Neural progenitor cell (in vitro differentiated cells): Measurements from ENCODE around the gene CYP3A7. TPM values are rescaled to one million over a fixed set of nuclear protein-coding genes. Genes with fewer than 3 reads are reported as not detected.
"Not testable (repeated sequence)": the region's sequence is repeated elsewhere in the genome, so short reads cannot be mapped to it uniquely, and the experiment has no call there.

Experiments
- DNase-seq: peaks from one replicate; pipeline ENCODE4 v3.0.0-alpha.2; 2016; ENCODE audit warnings: low spot score
- H2AFZ ChIP-seq: fragments of 200-600 bp; sonication (generic); replicated peaks from 2 replicates; pipeline ENCODE4 v1.6.1; 2016; ENCODE audit warnings: antibody characterized with exemption
- H3F3A ChIP-seq: fragments of 200-600 bp; sonication (generic); 2 replicates; pipeline ENCODE4 v1.6.1; 2016; ENCODE audit warnings: antibody characterized with exemption, low read depth
- H3K27ac ChIP-seq: fragments of 200-600 bp; sonication (generic); 2 replicates; pipeline ENCODE4 v1.5.1; 2016; ENCODE audit warnings: mild to moderate bottlenecking
- H3K27me3 ChIP-seq: fragments of 200-600 bp; sonication (generic); 2 replicates; pipeline ENCODE4 v1.6.1; 2016; ENCODE audit warnings: mild to moderate bottlenecking, moderate library complexity
- H3K36me3 ChIP-seq: fragments of 200-600 bp; sonication (generic); 2 replicates; pipeline ENCODE4 v1.5.1; 2016
- H3K4me1 ChIP-seq: fragments of 200-600 bp; sonication (generic); 2 replicates; pipeline ENCODE4 v1.6.1; 2016; ENCODE audit warnings: mixed run types
- H3K4me2 ChIP-seq: fragments of 200-600 bp; sonication (generic); 2 replicates; pipeline ENCODE4 v1.6.1; 2016
- H3K4me3 ChIP-seq: fragments of 200-600 bp; sonication (generic); 2 replicates; pipeline ENCODE4 v1.5.1; 2016
- H3K79me2 ChIP-seq: fragments of 200-600 bp; sonication (generic); 2 replicates; pipeline ENCODE4 v1.6.1; 2016; ENCODE audit warnings: low read depth
- H3K9ac ChIP-seq: fragments of 200-600 bp; sonication (generic); 2 replicates; pipeline ENCODE4 v1.6.1; 2016
- H3K9me3 ChIP-seq: fragments of 200-600 bp; sonication (generic); 2 replicates; pipeline ENCODE4 v1.5.1; 2016; ENCODE audit warnings: low read depth
- H4K20me1 ChIP-seq: fragments of 200-600 bp; sonication (generic); 2 replicates; pipeline ENCODE4 v1.6.1; 2016; ENCODE audit warnings: low read depth
- H3K27ac Mint-ChIP-seq: 3 replicates; pipeline ENCODE4 v1.8.0; 2021; ENCODE audit warnings: mixed read lengths
- H3K27me3 Mint-ChIP-seq: 2 replicates; pipeline ENCODE4 v1.8.0; 2022; ENCODE audit warnings: low read depth, mild to moderate bottlenecking, inconsistent platforms, moderate library complexity, mixed read lengths; ENCODE audit not compliant: insufficient read depth
- H3K36me3 Mint-ChIP-seq: 3 replicates; pipeline ENCODE4 v1.8.0; 2021; ENCODE audit warnings: mixed read lengths
- H3K4me1 Mint-ChIP-seq: 3 replicates; pipeline ENCODE4 v1.8.0; 2021; ENCODE audit warnings: mixed read lengths
- H3K4me3 Mint-ChIP-seq: 3 replicates; pipeline ENCODE4 v1.8.0; 2021; ENCODE audit warnings: mild to moderate bottlenecking, moderate library complexity, mixed read lengths
- H3K9me3 Mint-ChIP-seq: 3 replicates; pipeline ENCODE4 v1.8.0; 2020; ENCODE audit warnings: mixed read lengths
- CTCF ChIP-seq: fragments of 200-600 bp; sonication (generic); IDR thresholded peaks from 2 replicates; pipeline ENCODE4 v1.5.1; 2017; ENCODE audit warnings: antibody characterized with exemption, mild to moderate bottlenecking
- EZH2 ChIP-seq: fragments of 200-600 bp; sonication (generic); IDR thresholded peaks from 2 replicates; pipeline ENCODE4 v1.6.1; 2017; ENCODE audit warnings: antibody characterized with exemption, mild to moderate bottlenecking, moderate library complexity
- EZH2phosphoT487 ChIP-seq: fragments of 200-600 bp; sonication (generic); IDR thresholded peaks from 2 replicates; pipeline ENCODE4 v1.6.1; 2017; ENCODE audit warnings: antibody characterized with exemption
- total RNA-seq: library from RNA; depleted of rRNA; stranded (reverse); fragments of >200 nt; gene quantifications from 2 replicates; pipeline ENCODE4 v1.2.3, GENCODE V29; 2015; ENCODE audit warnings: low replicate concordance

The CYP3A7 gene
- total RNA-seq, 1 donor from 2014 or later = not detected

- not testable (repeated sequence) for H3K27me3 Mint-ChIP-seq, H3K4me3 Mint-ChIP-seq, H4K20me1 ChIP-seq, H3K27me3 ChIP-seq, H3K27ac Mint-ChIP-seq, H3K36me3 ChIP-seq, H3K9me3 Mint-ChIP-seq, H3F3A ChIP-seq, H3K27ac ChIP-seq, H3K79me2 ChIP-seq, H3K4me3 ChIP-seq, H3K9ac ChIP-seq, H3K4me1 Mint-ChIP-seq, H3K36me3 Mint-ChIP-seq, H3K9me3 ChIP-seq, H3K4me2 ChIP-seq, DNase-seq, H2AFZ ChIP-seq
- peaks cover 14% of the 10 kb centered on the region for H3K4me1 ChIP-seq
These were observed 10.4 kb upstream of the CYP3A7 start for GRCh38 chr7:99745395-99745794.

- Histone ChIP-seq H3K27ac (no peak overlapping the region), H3F3A (no peaks in the 10 kb centered on the region), H3K36me3 (no peaks in the 10 kb centered on the region), H3K9me3 (no peaks in the 10 kb centered on the region), H3K9ac (no peak overlapping the region), H4K20me1 (no peaks in the 10 kb centered on the region), H3K79me2 (no peaks in the 10 kb centered on the region), H3K27me3 (no peaks in the 10 kb centered on the region), H2AFZ (no peak overlapping the region), H3K4me2 (no peak overlapping the region), H3K4me1 (peaks cover 1% of the 10 kb centered on the region), H3K4me3 (no peak overlapping the region)
- H3K36me3 Mint-ChIP-seq = no peaks in the 10 kb centered on the region
- H3K4me3 Mint-ChIP-seq = no peak overlapping the region
- no peak overlapping the region for H3K27ac Mint-ChIP-seq
- DNase-seq = no peak
- no peaks in the 10 kb centered on the region for H3K27me3 Mint-ChIP-seq
- TF ChIP-seq EZH2 (no peak), EZH2phosphoT487 (no peak), CTCF (no peak)
- peaks cover 2% of the 10 kb centered on the region for H3K9me3 Mint-ChIP-seq
- no peaks in the 10 kb centered on the region for H3K4me1 Mint-ChIP-seq
These were observed 7.9 kb upstream of the CYP3A7 start for GRCh38 chr7:99742737-99743394.

DNA sequence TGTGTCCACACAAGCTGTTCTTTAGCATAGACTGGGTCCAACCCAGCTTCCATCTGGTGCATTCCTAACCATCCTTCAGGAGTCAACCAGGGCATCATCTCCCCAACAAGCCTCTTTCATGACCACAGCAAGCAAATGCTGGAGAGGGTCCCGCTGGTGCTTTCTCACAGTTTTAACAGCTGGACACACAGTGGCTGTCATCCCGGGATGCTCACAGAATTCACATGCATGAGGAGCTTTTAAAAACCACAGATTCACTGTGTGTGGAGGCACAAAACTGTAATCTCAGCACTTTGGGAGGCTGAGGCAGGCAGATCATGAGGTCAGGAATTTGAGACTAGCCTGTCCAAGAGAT, 6.4 kb upstream of the CYP3A7 start:
- Histone ChIP-seq H3K79me2 (no peaks in the 10 kb centered on the region), H3K9me3 (no peaks in the 10 kb centered on the region), H3K4me2 (no peak overlapping the region), H4K20me1 (no peaks in the 10 kb centered on the region), H3K27me3 (no peaks in the 10 kb centered on the region), H3F3A (no peaks in the 10 kb centered on the region), H3K4me3 (no peak overlapping the region), H3K4me1 (no peaks in the 10 kb centered on the region), H2AFZ (no peak overlapping the region), H3K36me3 (no peaks in the 10 kb centered on the region), H3K27ac (no peak overlapping the region), H3K9ac (no peak overlapping the region)
- no peaks in the 10 kb centered on the region for H3K27me3 Mint-ChIP-seq
- H3K4me3 Mint-ChIP-seq = no peak overlapping the region
- TF ChIP-seq EZH2phosphoT487 (no peak), EZH2 (no peak), CTCF (no peak)
- no peak overlapping the region for H3K27ac Mint-ChIP-seq
- no peak for DNase-seq
- no peaks in the 10 kb centered on the region for H3K4me1 Mint-ChIP-seq
- no peaks in the 10 kb centered on the region for H3K36me3 Mint-ChIP-seq
- peaks cover 2% of the 10 kb centered on the region for H3K9me3 Mint-ChIP-seq

- no peaks in the 10 kb centered on the region for H3K36me3 ChIP-seq
- TF ChIP-seq EZH2 (no peak), CTCF (no peak)
- H3K27me3 Mint-ChIP-seq = no peaks in the 10 kb centered on the region
- no peak overlapping the region for H3K4me2 ChIP-seq
- H3K9me3 Mint-ChIP-seq = peaks cover 2% of the 10 kb centered on the region
- no peak overlapping the region for H3K4me3 Mint-ChIP-seq
- H3K79me2 ChIP-seq = no peaks in the 10 kb centered on the region
- H4K20me1 ChIP-seq = no peaks in the 10 kb centered on the region
- no peaks in the 10 kb centered on the region for H3K36me3 Mint-ChIP-seq
- no peak overlapping the region for H3K9ac ChIP-seq
- H3K27ac Mint-ChIP-seq = no peak overlapping the region
- H3K9me3 ChIP-seq = no peaks in the 10 kb centered on the region
- H2AFZ ChIP-seq = no peak overlapping the region
- DNase-seq = no peak
- H3K4me3 ChIP-seq = no peak overlapping the region
- H3K27me3 ChIP-seq = no peaks in the 10 kb centered on the region
- H3K4me1 ChIP-seq = no peaks in the 10 kb centered on the region
- no peak overlapping the region for H3K27ac ChIP-seq
- no peaks in the 10 kb centered on the region for H3F3A ChIP-seq
- no peaks in the 10 kb centered on the region for H3K4me1 Mint-ChIP-seq
These were observed 5.8 kb upstream of the CYP3A7 start for GRCh38 chr7:99740573-99741440.
